B cell (primary cell): ENCODE results near the gene USP36.

Experiments used
- CTCF ChIP-seq: fragments of 200-600 bp; IDR thresholded peaks from one replicate; pipeline ENCODE4 v1.8.0; 2022; ENCODE audit warnings: antibody characterized with exemption, mild to moderate bottlenecking
- EZH2 ChIP-seq: IDR thresholded peaks from 2 replicates; pipeline ENCODE4 v1.6.1; 2012; ENCODE audit warnings: borderline replicate concordance, low read depth, mild to moderate bottlenecking, moderate library complexity, low read length; ENCODE audit not compliant: insufficient read depth, poor library complexity, severe bottlenecking

- no peak for TF ChIP-seq CTCF
- no peak for TF ChIP-seq EZH2
Measured at GRCh38 chr17:78785663-78786057, 55.0 kb downstream of the USP36 start.
